IPS-18a (cell line): ENCODE results near the gene SERPINA9.
"Not testable (repeated sequence)": the region's sequence is repeated elsewhere in the genome, so short reads cannot be mapped to it uniquely, and the experiment has no call there.

Source experiments
- H3K27ac ChIP-seq: one replicate; pipeline ENCODE4 v1.5.1; 2013; ENCODE audit warnings: low read length
- H3K27me3 ChIP-seq: one replicate; pipeline ENCODE4 v1.6.1; 2013; ENCODE audit warnings: mild to moderate bottlenecking, low read length; ENCODE audit not compliant: control insufficient read depth, insufficient read depth
- H3K36me3 ChIP-seq: one replicate; pipeline ENCODE4 v1.6.1; 2013; ENCODE audit warnings: low read depth, low read length; ENCODE audit not compliant: control insufficient read depth
- H3K4me1 ChIP-seq: one replicate; pipeline ENCODE4 v1.6.1; 2013; ENCODE audit warnings: low read depth, low read length; ENCODE audit not compliant: control insufficient read depth
- H3K4me3 ChIP-seq: one replicate; pipeline ENCODE4 v1.5.1; 2013; ENCODE audit warnings: low read length
- H3K9ac ChIP-seq: one replicate; pipeline ENCODE4 v1.6.1; 2013; ENCODE audit warnings: mild to moderate bottlenecking, low read length, moderate library complexity
- H3K9me3 ChIP-seq: one replicate; pipeline ENCODE4 v1.6.1; 2013; ENCODE audit warnings: low read depth, low read length; ENCODE audit not compliant: control insufficient read depth

The SERPINA9 gene

DNA sequence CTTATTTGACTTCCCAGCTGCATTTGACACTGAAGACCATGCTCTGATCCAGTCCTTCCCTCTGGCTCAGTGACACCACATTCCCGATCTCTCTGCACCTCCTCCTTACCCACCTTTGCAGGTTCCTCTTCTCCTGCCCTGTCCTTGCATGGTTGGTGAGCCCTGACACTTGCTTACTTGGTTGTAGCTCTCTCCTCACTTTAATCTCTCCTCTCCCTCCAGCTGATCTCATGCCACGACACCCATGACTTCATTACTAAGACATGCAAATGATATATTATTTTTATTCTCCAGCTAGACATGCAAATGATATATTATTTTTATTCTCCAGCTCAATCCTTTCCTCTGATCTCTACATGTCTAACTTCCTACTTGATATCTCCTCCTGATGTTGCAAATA is at the start of gene SERPINA9:
Gene SERPINA9, minus strand, starts transcription at position 175 of the 400 bp plus-strand sequence. CDS start 6,357 bp downstream, outside the sequence.
- H3K9me3 ChIP-seq, result peaks cover 10% of the 10 kb centered on the region
- no peak within 1 kb of the TSS for H3K9ac ChIP-seq
- H3K27me3 ChIP-seq, result no peaks in the 10 kb centered on the region
- H3K4me1 ChIP-seq, result no peaks in the 10 kb centered on the region
- no peaks in the 10 kb centered on the region for H3K36me3 ChIP-seq
- H3K4me3 ChIP-seq, result no peak within 1 kb of the TSS
- H3K27ac ChIP-seq, result no peak within 1 kb of the TSS

- H3K9ac ChIP-seq, result no peak overlapping the region
- no peaks in the 10 kb centered on the region for H3K4me1 ChIP-seq
- H3K36me3 ChIP-seq, result no peaks in the 10 kb centered on the region
- H3K4me3 ChIP-seq, result no peak overlapping the region
- no peaks in the 10 kb centered on the region for H3K9me3 ChIP-seq
- no peak overlapping the region for H3K27ac ChIP-seq
- no peaks in the 10 kb centered on the region for H3K27me3 ChIP-seq
These were observed 48.1 kb upstream of the SERPINA9 start for GRCh38 chr14:94524093-94524492.

DNA sequence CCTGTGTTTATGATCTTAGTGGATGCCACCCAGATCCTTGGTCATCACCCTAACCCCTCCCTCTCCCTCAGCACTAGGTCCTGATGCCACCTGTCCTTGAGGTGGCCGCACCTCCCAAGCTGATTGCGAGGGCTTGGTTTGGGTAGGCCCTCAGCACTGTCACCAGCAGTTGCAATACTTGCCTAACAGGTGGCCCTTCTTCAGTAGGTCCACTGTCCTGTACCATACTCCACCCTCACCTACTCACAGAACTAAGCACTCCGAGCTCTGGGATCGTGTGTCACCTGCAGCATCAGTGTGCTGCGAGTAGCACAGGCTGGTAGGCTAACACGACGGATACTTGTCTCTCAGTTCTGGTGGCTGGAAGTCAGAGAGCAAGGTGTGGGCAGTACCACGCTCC is 47.3 kb upstream of the SERPINA9 start:
- Histone ChIP-seq H3K27ac (no peak overlapping the region), H3K27me3 (no peaks in the 10 kb centered on the region), H3K9ac (no peak overlapping the region), H3K36me3 (no peaks in the 10 kb centered on the region), H3K9me3 (no peaks in the 10 kb centered on the region), H3K4me3 (no peak overlapping the region), H3K4me1 (no peaks in the 10 kb centered on the region)

GRCh38 chr14:94522115-94522724 is 46.2 kb upstream of the SERPINA9 start:
- peaks cover 4% of the 10 kb centered on the region for H3K4me1 ChIP-seq
- no peaks in the 10 kb centered on the region for H3K27me3 ChIP-seq
- no peak overlapping the region for H3K9ac ChIP-seq
- no peak overlapping the region for H3K4me3 ChIP-seq
- H3K36me3 ChIP-seq, result no peaks in the 10 kb centered on the region
- H3K27ac ChIP-seq, result no peak overlapping the region
- H3K9me3 ChIP-seq, result no peaks in the 10 kb centered on the region

DNA sequence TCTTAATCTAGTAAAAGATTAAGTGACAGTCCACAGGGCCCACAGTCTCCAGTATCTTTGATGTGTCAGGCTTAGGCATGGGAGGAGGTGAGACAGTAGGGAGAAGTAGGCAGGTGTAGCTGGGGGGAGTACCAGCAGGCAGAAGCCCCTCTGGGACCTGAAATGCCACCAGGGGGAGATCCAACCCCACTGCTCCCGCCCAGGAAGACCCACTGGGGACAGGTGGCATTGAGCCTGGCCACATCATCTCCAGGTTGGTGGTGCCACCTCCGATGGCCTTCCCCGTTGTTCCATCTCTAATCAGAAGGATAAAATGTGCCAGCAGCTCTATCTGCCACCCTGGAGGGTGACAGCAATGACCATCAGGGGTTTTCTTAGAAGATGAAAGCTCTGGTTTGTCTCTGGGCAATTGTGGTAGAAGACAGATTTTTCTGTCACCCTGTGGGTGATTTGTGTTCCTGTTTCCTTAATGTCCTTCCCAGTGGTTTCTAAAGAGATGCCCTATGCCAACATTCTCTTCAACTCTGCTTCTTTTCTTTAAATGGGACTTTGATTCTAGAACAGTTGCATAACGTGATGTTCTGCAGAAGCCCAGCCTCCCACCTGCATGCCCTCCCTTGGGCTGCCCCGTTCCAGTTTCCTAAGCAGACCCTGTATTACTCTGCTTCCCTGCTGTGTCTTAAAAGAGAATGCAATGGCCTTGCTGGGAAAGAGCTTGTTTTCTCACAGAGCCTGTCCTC is 45.5 kb upstream of the SERPINA9 start:
- no peaks in the 10 kb centered on the region for H3K9me3 ChIP-seq
- no peaks in the 10 kb centered on the region for H3K36me3 ChIP-seq
- H3K27ac ChIP-seq, result no peak overlapping the region
- H3K27me3 ChIP-seq, result no peaks in the 10 kb centered on the region
- H3K4me3 ChIP-seq, result no peak overlapping the region
- no peak overlapping the region for H3K9ac ChIP-seq
- H3K4me1 ChIP-seq, result peaks cover 5% of the 10 kb centered on the region

DNA sequence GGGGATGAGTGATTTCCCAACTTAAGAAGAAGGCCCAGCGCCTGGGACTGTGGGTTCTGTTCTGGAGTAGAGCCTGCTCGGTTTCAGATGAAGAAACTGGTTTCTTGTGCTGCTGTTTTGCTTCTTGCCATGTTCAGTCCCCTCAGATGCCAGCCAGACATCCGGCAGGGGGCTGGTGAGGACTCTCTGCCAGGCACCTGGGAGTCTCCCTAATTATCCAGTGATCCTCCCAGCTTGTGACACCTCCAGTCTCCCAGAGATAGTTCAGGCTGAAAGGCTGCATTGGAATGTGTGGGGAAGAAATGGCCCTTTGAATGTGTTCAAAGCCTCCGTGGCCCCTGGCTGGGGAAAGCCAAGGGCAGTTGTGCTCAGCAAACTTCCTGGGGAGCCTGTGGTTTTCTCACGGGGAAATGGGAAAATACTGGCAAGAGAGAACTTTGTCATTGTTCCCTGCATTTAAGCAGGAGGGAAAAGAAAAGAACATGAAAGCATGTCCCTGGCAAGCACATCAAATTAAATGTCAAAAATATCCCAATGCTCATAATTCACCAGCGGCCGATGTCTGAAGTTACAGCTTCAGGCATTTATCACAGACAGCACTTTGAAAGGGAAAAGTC is 41.8 kb upstream of the SERPINA9 start:
- H3K36me3 ChIP-seq, result no peaks in the 10 kb centered on the region
- no peak overlapping the region for H3K4me3 ChIP-seq
- H3K9ac ChIP-seq, result no peak overlapping the region
- no peaks in the 10 kb centered on the region for H3K9me3 ChIP-seq
- H3K27ac ChIP-seq, result no peak overlapping the region
- peaks cover 5% of the 10 kb centered on the region for H3K4me1 ChIP-seq
- no peaks in the 10 kb centered on the region for H3K27me3 ChIP-seq

- H3K4me3 ChIP-seq, result no peak overlapping the region
- no peak overlapping the region for H3K9ac ChIP-seq
- no peaks in the 10 kb centered on the region for H3K27me3 ChIP-seq
- no peak overlapping the region for H3K27ac ChIP-seq
- H3K4me1 ChIP-seq, result peaks cover 5% of the 10 kb centered on the region
- H3K36me3 ChIP-seq, result no peaks in the 10 kb centered on the region
- H3K9me3 ChIP-seq, result no peaks in the 10 kb centered on the region
These were observed 41.2 kb upstream of the SERPINA9 start for GRCh38 chr14:94517248-94517640.

DNA sequence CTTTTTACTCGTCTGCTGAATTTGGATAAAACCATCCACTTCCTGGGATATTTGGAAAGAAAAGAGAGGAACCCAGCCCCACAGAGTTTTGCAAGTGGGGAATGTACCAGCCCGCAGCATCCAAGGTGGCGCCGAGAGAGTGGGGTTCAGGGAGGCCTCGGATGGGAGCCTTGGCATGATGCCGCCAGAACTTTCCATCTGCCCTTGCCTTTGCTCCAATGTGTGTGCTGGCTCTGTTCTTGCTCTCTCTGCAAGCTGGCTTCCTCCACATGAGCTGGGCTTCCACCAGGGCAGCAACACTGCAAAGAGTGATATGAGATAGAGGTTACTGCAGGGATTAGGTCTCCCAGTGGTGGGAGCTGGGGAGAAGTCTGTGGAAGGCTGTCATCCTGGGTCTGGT is 39.9 kb upstream of the SERPINA9 start:
- no peaks in the 10 kb centered on the region for H3K27me3 ChIP-seq
- no peak overlapping the region for H3K27ac ChIP-seq
- no peak overlapping the region for H3K9ac ChIP-seq
- H3K4me3 ChIP-seq, result no peak overlapping the region
- H3K4me1 ChIP-seq, result peaks cover 5% of the 10 kb centered on the region
- no peaks in the 10 kb centered on the region for H3K36me3 ChIP-seq
- no peaks in the 10 kb centered on the region for H3K9me3 ChIP-seq

GRCh38 chr14:94515426-94515825 is 39.4 kb upstream of the SERPINA9 start:
- Histone ChIP-seq H3K36me3 (no peaks in the 10 kb centered on the region), H3K9me3 (no peaks in the 10 kb centered on the region), H3K4me3 (no peak overlapping the region), H3K9ac (no peak overlapping the region), H3K4me1 (peaks cover 5% of the 10 kb centered on the region), H3K27me3 (no peaks in the 10 kb centered on the region), H3K27ac (no peak overlapping the region)

DNA sequence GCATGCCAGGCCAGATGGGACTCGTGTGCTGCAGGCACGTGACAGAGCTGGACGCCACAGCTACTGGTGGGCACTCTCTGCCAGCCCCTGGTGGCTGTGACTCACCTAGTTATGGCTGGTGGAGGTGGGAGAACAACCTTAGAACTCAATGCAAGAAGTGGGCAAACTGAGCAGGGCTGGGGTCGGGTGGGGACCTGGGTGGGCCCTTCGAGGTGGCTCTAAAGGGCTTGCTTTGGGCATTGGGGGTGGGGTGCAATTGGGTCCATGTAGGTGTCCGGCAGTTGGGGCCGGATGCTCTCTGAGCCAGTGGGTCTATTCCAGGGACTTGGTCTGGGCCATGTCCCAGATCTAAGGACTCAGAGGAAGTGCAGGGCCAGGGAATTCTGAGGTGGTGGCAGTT is 38.4 kb upstream of the SERPINA9 start:
- peaks cover 5% of the 10 kb centered on the region for H3K4me1 ChIP-seq
- H3K27ac ChIP-seq, result no peak overlapping the region
- H3K36me3 ChIP-seq, result no peaks in the 10 kb centered on the region
- H3K9ac ChIP-seq, result no peak overlapping the region
- H3K9me3 ChIP-seq, result no peaks in the 10 kb centered on the region
- H3K4me3 ChIP-seq, result no peak overlapping the region
- H3K27me3 ChIP-seq, result no peaks in the 10 kb centered on the region

DNA sequence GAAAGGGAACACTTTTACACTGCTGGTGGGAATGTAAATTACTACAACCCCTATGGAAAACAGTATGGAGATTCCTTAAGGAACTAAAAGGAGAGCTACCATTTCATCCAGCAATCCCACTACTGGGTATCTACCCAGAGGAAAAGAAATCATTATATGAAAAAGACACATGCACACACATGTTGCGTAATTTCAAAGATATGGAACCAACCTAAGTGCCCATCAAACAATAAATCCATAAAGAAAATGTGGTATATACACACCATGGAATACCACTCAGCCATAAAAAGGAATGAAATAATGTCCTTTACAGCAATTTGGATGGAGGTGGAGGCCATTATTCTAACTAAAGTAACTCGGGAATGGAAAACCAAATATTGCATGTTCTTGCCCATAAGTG is 34.5 kb upstream of the SERPINA9 start:
- not testable (repeated sequence) for H3K27ac ChIP-seq, H3K9me3 ChIP-seq, H3K36me3 ChIP-seq, H3K27me3 ChIP-seq, H3K4me1 ChIP-seq, H3K9ac ChIP-seq, H3K4me3 ChIP-seq

- no peak within 1 kb of the TSS for H3K27ac ChIP-seq
- H3K36me3 ChIP-seq, result no peaks in the 10 kb centered on the region
- no peaks in the 10 kb centered on the region for H3K9me3 ChIP-seq
- no peaks in the 10 kb centered on the region for H3K27me3 ChIP-seq
- no peak within 1 kb of the TSS for H3K9ac ChIP-seq
- H3K4me3 ChIP-seq, result no peak within 1 kb of the TSS
- H3K4me1 ChIP-seq, result no peaks in the 10 kb centered on the region
These were observed 33.4 kb upstream of the SERPINA9 start, which contains the start of gene SERPINA12 for GRCh38 chr14:94509356-94509755. TSS of gene SERPINA12 (minus strand) at chr14:94509469. CDS start at chr14:94498397, 11,072 bp downstream.
